GM12891 (cell line): Measurements from ENCODE around the gene LHFPL6.

Experiments used
- PAX5 ChIP-seq: IDR thresholded peaks from 2 replicates; pipeline ENCODE4 v1.6.1; 2011; ENCODE audit warnings: low read length, moderate library complexity, mild to moderate bottlenecking; ENCODE audit not compliant: insufficient read depth, severe bottlenecking
- POLR2A ChIP-seq: IDR thresholded peaks from 2 replicates; pipeline ENCODE4 v1.6.1; 2011; ENCODE audit warnings: low read depth, low read length, control low read depth
- POLR2AphosphoS5 ChIP-seq: IDR thresholded peaks from 2 replicates; pipeline ENCODE4 v1.6.1; 2011; ENCODE audit warnings: low read depth, low read length, control low read depth
- POU2F2 ChIP-seq: IDR thresholded peaks from 2 replicates; pipeline ENCODE4 v1.6.1; 2011; ENCODE audit warnings: low read depth, mild to moderate bottlenecking, control low read depth, low read length, moderate library complexity
- SPI1 ChIP-seq: IDR thresholded peaks from 2 replicates; pipeline ENCODE4 v1.6.1; 2011; ENCODE audit warnings: low read depth, low read length, control low read depth
- TAF1 ChIP-seq: IDR thresholded peaks from 2 replicates; pipeline ENCODE4 v1.6.1; 2011; ENCODE audit warnings: low read depth, low read length, control low read depth

- TF ChIP-seq TAF1, result no peak
- TF ChIP-seq POLR2A, result no peak
- no peak for TF ChIP-seq POLR2AphosphoS5
- no peak for TF ChIP-seq SPI1
- TF ChIP-seq POU2F2, result no peak
- no peak for TF ChIP-seq PAX5
Observed at GRCh38 chr13:39599012-39599411, 4.0 kb downstream of the LHFPL6 start.
